GM12878 (cell line): ENCODE data around the gene PIEZO2. TPM values are rescaled to one million over a fixed set of nuclear protein-coding genes. Genes with fewer than 3 reads are reported as not detected.
"Not testable (repeated sequence)": the region's sequence is repeated elsewhere in the genome, so short reads cannot be mapped to it uniquely, and the experiment has no call there.

ENCODE experiments used
- ATAC-seq: fragments of 200-7000 bp; cut with Tn5 transposase; 3 replicates; pipeline ENCODE4 v1.9.1; 2020; ENCODE audit warnings: mild to moderate bottlenecking, moderate library complexity
- BruUV-seq: library from RNA; stranded (reverse); fragments of 400-500 nt; replicated peaks from 2 replicates; lab custom pipeline; 2021; lab: Mats Ljungman, UMichigan
- CTCF ChIA-PET: fragments of 300-600 bp; sonication (Branson Sonifier 250); formaldehyde crosslinking; extraction: SDS; loops from one replicate; lab custom pipeline; 2021; ENCODE audit warnings: inconsistent platforms; lab: Yijun Ruan, JAX
- POLR2A ChIA-PET: fragments of 350-600 bp; formaldehyde crosslinking; extraction: SDS; loops from one replicate; lab custom pipeline; 2021; ENCODE audit warnings: inconsistent platforms; lab: Charles Lee
- RAD21 ChIA-PET: fragments of 300-600 bp; sonication (Branson Sonifier 250); formaldehyde crosslinking; loops from one replicate; lab custom pipeline; 2023; ENCODE audit warnings: antibody characterized with exemption; ENCODE audit not compliant: unreplicated experiment; lab: Charles Lee
- SMC1A ChIA-PET: fragments of 300-600 bp; sonication (Branson Sonifier 250); formaldehyde crosslinking; loops from one replicate; lab custom pipeline; 2023; ENCODE audit not compliant: unreplicated experiment, uncharacterized antibody; lab: Charles Lee
- DNase-seq: peaks from one replicate; pipeline ENCODE4 v3.0.0-alpha.2; 2011; ENCODE audit warnings: low read depth, low spot score
- FAIRE-seq: peaks from 3 replicates; lab custom pipeline; 2011; peaks lifted over from hg19 to GRCh38; lab: Jason Lieb, UNC
- H2AFZ ChIP-seq: 2 replicates; pipeline ENCODE4 v1.6.0; 2011; ENCODE audit warnings: low read depth, low read length, control low read depth; ENCODE audit not compliant: control insufficient read depth
- H3K27ac ChIP-seq: 2 replicates; pipeline ENCODE4 v1.5.1; 2011; ENCODE audit warnings: control low read depth; ENCODE audit not compliant: control insufficient read depth, insufficient read depth
- H3K27me3 ChIP-seq, 2 experiments: replicated peaks in 1 of 2; 2 replicates each; pipeline versions ENCODE4 v1.6.0 to v1.6.1; 2011; ENCODE audit warnings: low read length in 1 of 2; ENCODE audit not compliant: control insufficient read depth in 2 of 2, insufficient read depth in 2 of 2
- H3K36me3 ChIP-seq, 2 experiments: 2 replicates each; pipeline ENCODE4 v1.5.1; 2011; ENCODE audit warnings: low read length in 1 of 2; ENCODE audit not compliant: control insufficient read depth in 2 of 2, insufficient read depth in 2 of 2
- H3K4me1 ChIP-seq: 2 replicates; pipeline ENCODE4 v1.6.1; 2011; ENCODE audit warnings: mild to moderate bottlenecking, low read length, moderate library complexity, mixed read lengths; ENCODE audit not compliant: control insufficient read depth, insufficient read depth
- H3K4me2 ChIP-seq: 2 replicates; pipeline ENCODE4 v1.6.0; 2011; ENCODE audit warnings: control low read depth; ENCODE audit not compliant: control insufficient read depth, insufficient read depth
- H3K4me3 ChIP-seq: fragments of 200-600 bp; sonication (generic); 2 replicates; pipeline ENCODE4 v1.5.1; 2016
- H3K79me2 ChIP-seq: 2 replicates; pipeline ENCODE4 v1.6.0; 2011; ENCODE audit warnings: low read length; ENCODE audit not compliant: control insufficient read depth, insufficient read depth
- H3K9ac ChIP-seq: 2 replicates; pipeline ENCODE4 v1.8.0; 2011; ENCODE audit warnings: low read length, control low read depth, mixed read lengths; ENCODE audit not compliant: control insufficient read depth, insufficient read depth
- H3K9me3 ChIP-seq: replicated peaks from 3 replicates; pipeline ENCODE4 v1.5.1; 2011; ENCODE audit warnings: mild to moderate bottlenecking, low read length; ENCODE audit not compliant: control insufficient read depth, insufficient read depth
- H4K20me1 ChIP-seq: 2 replicates; pipeline ENCODE4 v1.6.0; 2011; ENCODE audit not compliant: control insufficient read depth, insufficient read depth
- CREM ChIP-seq: IDR thresholded peaks from 2 replicates; pipeline ENCODE4 v1.6.1; 2014; ENCODE audit warnings: antibody characterized with exemption, low read depth
- ETV6 ChIP-seq, 2 experiments: fragments of 450-650 bp in 1 of 2; IDR thresholded peaks in 1 of 2; conservative IDR thresholded peaks in 1 of 2; 2 replicates each; pipeline ENCODE4 v1.6.1; 2014; ENCODE audit warnings: antibody characterized with exemption in 1 of 2, borderline replicate concordance in 1 of 2, low read depth in 1 of 2, mild to moderate bottlenecking in 1 of 2, moderate library complexity in 1 of 2
- JUNB ChIP-seq: IDR thresholded peaks from 2 replicates; pipeline ENCODE4 v1.6.1; 2016; ENCODE audit warnings: antibody characterized with exemption, mild to moderate bottlenecking
- MEF2B ChIP-seq: fragments of 450-650 bp; IDR thresholded peaks from 2 replicates; pipeline ENCODE4 v1.6.1; 2018; ENCODE audit warnings: mild to moderate bottlenecking, moderate library complexity; ENCODE audit not compliant: partially characterized antibody, poor library complexity, severe bottlenecking
- NFIC ChIP-seq: IDR thresholded peaks from 2 replicates; pipeline ENCODE4 v1.6.1; 2012; ENCODE audit warnings: low read depth, mild to moderate bottlenecking, inconsistent platforms, low read length, moderate library complexity
- POLR2A ChIP-seq: IDR thresholded peaks from 2 replicates; pipeline ENCODE4 v1.6.1; 2011; ENCODE audit warnings: low read depth, mild to moderate bottlenecking, low read length
- RELB ChIP-seq: fragments of 450-650 bp; IDR thresholded peaks from 2 replicates; pipeline ENCODE4 v1.6.1; 2017; ENCODE audit warnings: low read depth, mild to moderate bottlenecking, moderate library complexity
- SKIL ChIP-seq: fragments of 450-650 bp; IDR thresholded peaks from 2 replicates; pipeline ENCODE4 v1.6.1; 2017; ENCODE audit warnings: mild to moderate bottlenecking, low read depth, inconsistent platforms; ENCODE audit not compliant: poor library complexity, severe bottlenecking
- WGBS: methylation state at CpG from one replicate; pipeline ENCODE4 v1.1.6; 2016; ENCODE audit warnings: low lambda C conversion rate; ENCODE audit not compliant: insufficient replicate concordance, insufficient coverage; ENCODE audit errors: missing lambda C conversion rate; 5-methylcytosine and 5-hydroxymethylcytosine counted together
- in situ Hi-C: fragments of 300-500 bp; cut with MboI; formaldehyde crosslinking; loops from 9 replicates; pipeline ENCODE4 v1.14.3; 2018; ENCODE audit warnings: mixed read lengths
- intact Hi-C: fragments of 100-400 bp; cut with micrococcal nuclease; formaldehyde crosslinking; loops from one replicate; pipeline ENCODE4 v1.14.2; 2022; ENCODE audit not compliant: unreplicated experiment
- polyA plus RNA-seq, 11 experiments: library from polyadenylated mRNA; depleted of rRNA in 4 of 11; unstranded in 6 of 11; stranded (reverse) in 5 of 11; fragments of >200 nt; fragmentation: Nextera tagmentation in 4 of 11; fragmentation: Illumina TruSeq in 1 of 11; extraction: Ambion mirVana in 4 of 11; extraction: Trizol in 1 of 11; gene quantifications; 1 replicate in 1 of 11; 2 replicates in 10 of 11; pipeline versions ENCODE4 v1.2.1 to v1.2.3, GENCODE V29; 2011 to 2016; ENCODE audit warnings: inconsistent platforms in 2 of 11, missing spikeins in 2 of 11, low read depth in 1 of 11
- total RNA-seq, 4 experiments: library from RNA; depleted of rRNA in 3 of 4; stranded (reverse); fragments of >200 nt in 3 of 4; fragmentation: Illumina TruSeq in 1 of 4; extraction: Trizol in 1 of 4; gene quantifications; 2 replicates each; pipeline versions ENCODE4 v1.2.1 to v1.2.3, GENCODE V29; 2013 to 2021

PIEZO2 gene
- total and polyA plus RNA-seq, 10 of the 15 experiments (the other 5 are each of a cell fraction or from before 2014, with no cell fraction given): 6.7 to 42.3 (median 27.4) TPM

DNA sequence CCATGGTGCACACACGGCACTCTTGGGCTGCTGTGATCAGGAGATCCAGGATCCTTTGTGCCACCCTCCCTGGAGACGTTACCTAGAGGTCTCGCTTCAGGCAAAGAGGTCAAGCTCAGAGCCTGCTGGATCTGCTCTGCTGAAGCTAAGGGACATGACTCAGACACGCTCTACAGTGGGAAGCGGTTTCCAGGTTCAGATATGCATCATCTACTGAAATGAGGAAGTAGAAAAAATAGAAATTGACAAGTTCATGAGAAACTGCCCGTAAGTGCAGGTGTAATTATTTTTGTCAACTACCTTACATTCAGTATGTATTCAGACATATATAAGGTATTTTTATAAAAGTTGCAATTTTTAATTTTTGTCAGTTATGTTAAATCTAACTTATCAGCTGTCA is 520.3 kb downstream of the PIEZO2 start (continued):
- peak; percentile 51; the same call in 1 of the 2 replicates for TF ChIP-seq RELB
- TF ChIP-seq NFIC: peak; percentile 76
- peak; percentile 72 for TF ChIP-seq MEF2B
- TF ChIP-seq ETV6 (conservative IDR thresholded peaks at IDR 0.05 in 1 of 2, IDR thresholded peaks at IDR 0.05 in 1 of 2; ENCODE audit: borderline replicate concordance in 1 of 2, low read depth in 1 of 2): peak in 1 of 2 experiments; percentile 40; a peak in 1 of 4 replicates
- TF ChIP-seq SKIL: peak; percentile 47
- peak; percentile 59 for TF ChIP-seq CREM
- TF ChIP-seq POLR2A: 0 out of 2 replicates have a peak, but pooled peaks have one; percentile 24
- peak; percentile 83 for TF ChIP-seq JUNB

- CTCF ChIA-PET, in situ Hi-C loops, intact Hi-C loops, DNase-seq, H3K4me1 ChIP-seq, H3K79me2 ChIP-seq, H4K20me1 ChIP-seq, FAIRE-seq, ATAC-seq, H3K9me3 ChIP-seq, BruUV-seq, H3K9ac ChIP-seq, H3K36me3 ChIP-seq, POLR2A ChIA-PET, H3K27me3 ChIP-seq, RAD21 ChIA-PET, SMC1A ChIA-PET: not testable (repeated sequence)
- 64% methylated on average over 7 of the region's 7 CpGs for WGBS
- peak overlapping the region; percentile 3; the same call in 1 of the 2 replicates for H3K4me3 ChIP-seq
- peak overlapping the region; percentile 72 for H2AFZ ChIP-seq
- H3K27ac ChIP-seq: peak overlapping the region; percentile 60; the same call in 1 of the 2 replicates
- peak overlapping the region; percentile 76 for H3K4me2 ChIP-seq
These were observed 522.7 kb downstream of the PIEZO2 start for GRCh38 chr18:10626606-10627213.

DNA sequence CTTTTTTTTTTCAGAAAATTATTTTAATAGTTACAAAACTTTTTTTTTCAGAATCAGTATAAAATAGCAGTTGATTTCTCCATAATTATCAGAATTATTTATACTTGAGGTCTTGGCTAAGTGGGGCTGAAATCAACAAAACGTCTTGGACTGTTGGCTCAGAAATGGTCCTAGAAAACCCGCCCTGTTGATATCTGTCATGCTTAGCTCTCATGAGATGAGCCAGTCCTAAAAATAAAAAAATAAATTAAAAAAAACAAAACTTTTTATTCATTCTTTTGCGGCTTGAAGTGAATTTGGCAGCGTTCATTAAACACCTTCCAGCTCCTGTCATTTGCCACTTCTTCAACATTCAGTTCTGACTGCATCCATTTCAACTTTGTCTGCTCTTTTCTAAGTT is 525.8 kb downstream of the PIEZO2 start:
- intact Hi-C loops: not testable (repeated sequence)
- in situ Hi-C loops: loop anchor here (5.0 kb wide), 1 partner anchor 1589 kb away; no protein-coding TSS in a partner anchor

More for the DNA sequence above, 525.8 kb downstream of the PIEZO2 start:
- SMC1A ChIA-PET, H3K9me3 ChIP-seq, DNase-seq, BruUV-seq, H3K79me2 ChIP-seq, H2AFZ ChIP-seq, H3K27ac ChIP-seq, FAIRE-seq, H3K4me3 ChIP-seq, ATAC-seq, H3K4me2 ChIP-seq, H3K4me1 ChIP-seq, POLR2A ChIA-PET, H3K36me3 ChIP-seq, RAD21 ChIA-PET, H3K9ac ChIP-seq, H3K27me3 ChIP-seq, CTCF ChIA-PET, H4K20me1 ChIP-seq: not testable (repeated sequence)
- 58% methylated on average over 4 of the region's 4 CpGs for WGBS
